Spleen (tissue), 7 donors: Measurements from ENCODE around the gene GDPD5.

Source experiments
- POLR2A ChIP-seq, 3 donors: fragments of 450-650 bp; IDR thresholded peaks; one replicate each; pipeline ENCODE4 v1.5.1; 2017; ENCODE audit warnings: antibody characterized with exemption in 3 of 3, mild to moderate bottlenecking in 1 of 3
- POLR2AphosphoS5 ChIP-seq, 3 donors: sonication (generic); formaldehyde crosslinking; IDR thresholded peaks; one replicate each; pipeline ENCODE4 v1.5.1; 2017; ENCODE audit warnings: antibody characterized with exemption in 3 of 3
- TF ChIP-seq, protein P1 (sequence below), 11 experiments: fragments of 200-600 bp in 7 of 11; fragments of 450-650 bp in 4 of 11; sonication (generic) in 4 of 11; IDR thresholded peaks in 8 of 11; conservative IDR thresholded peaks in 3 of 11; 1 replicate in 7 of 11; 2 replicates in 4 of 11; pipeline versions ENCODE4 v1.4.0 to v1.8.0; 2016 to 2021; ENCODE audit warnings: antibody characterized with exemption in 11 of 11, inconsistent platforms in 4 of 11, mild to moderate bottlenecking in 1 of 11
- donor health status: DM: no; HTN: no; CAD: no; lungs with moderate emphysema.
- donor health status: DM: no; HTN: no; CAD: no.
- donor health status: DM: no; HTN: no; CAD: no.

DNA sequence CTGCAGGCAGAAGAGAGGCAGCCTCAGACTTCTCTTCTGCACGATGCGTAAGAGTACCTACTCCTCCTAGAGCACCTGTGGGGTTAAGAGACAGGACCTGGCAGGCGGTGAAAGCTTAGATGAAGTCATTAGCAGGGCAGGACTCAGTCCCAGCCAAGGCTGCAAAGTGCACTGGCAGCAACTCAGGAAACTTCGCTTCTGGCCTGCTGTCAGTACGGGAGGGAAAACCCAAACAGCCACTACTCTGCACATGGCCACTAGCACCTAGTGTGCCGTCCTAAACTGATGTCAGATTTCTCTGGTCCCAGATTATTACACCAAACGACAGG is 84.0 kb downstream of the GDPD5 start:
- TF ChIP-seq POLR2A (IDR thresholded peaks at IDR 0.05) (no peak), POLR2AphosphoS5 (IDR thresholded peaks at IDR 0.05) (no peak)
- TF ChIP-seq, protein P1, sequence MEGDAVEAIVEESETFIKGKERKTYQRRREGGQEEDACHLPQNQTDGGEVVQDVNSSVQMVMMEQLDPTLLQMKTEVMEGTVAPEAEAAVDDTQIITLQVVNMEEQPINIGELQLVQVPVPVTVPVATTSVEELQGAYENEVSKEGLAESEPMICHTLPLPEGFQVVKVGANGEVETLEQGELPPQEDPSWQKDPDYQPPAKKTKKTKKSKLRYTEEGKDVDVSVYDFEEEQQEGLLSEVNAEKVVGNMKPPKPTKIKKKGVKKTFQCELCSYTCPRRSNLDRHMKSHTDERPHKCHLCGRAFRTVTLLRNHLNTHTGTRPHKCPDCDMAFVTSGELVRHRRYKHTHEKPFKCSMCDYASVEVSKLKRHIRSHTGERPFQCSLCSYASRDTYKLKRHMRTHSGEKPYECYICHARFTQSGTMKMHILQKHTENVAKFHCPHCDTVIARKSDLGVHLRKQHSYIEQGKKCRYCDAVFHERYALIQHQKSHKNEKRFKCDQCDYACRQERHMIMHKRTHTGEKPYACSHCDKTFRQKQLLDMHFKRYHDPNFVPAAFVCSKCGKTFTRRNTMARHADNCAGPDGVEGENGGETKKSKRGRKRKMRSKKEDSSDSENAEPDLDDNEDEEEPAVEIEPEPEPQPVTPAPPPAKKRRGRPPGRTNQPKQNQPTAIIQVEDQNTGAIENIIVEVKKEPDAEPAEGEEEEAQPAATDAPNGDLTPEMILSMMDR (IDR thresholded peaks at IDR 0.05 in 8 of 11, conservative IDR thresholded peaks at IDR 0.05 in 3 of 11) = no peak
